Caki2 (cell line): ENCODE measurements around the gene LSG1. TPM values are rescaled to one million over a fixed set of nuclear protein-coding genes. Genes with fewer than 3 reads are reported as not detected.

Experiments used
- DNase-seq: peaks from one replicate; pipeline ENCODE4 v3.0.0-alpha.2; 2015; ENCODE audit warnings: low read depth
- in situ Hi-C: cut with HindIII; loops from 2 replicates; pipeline ENCODE4 v1.10.0; 2016; ENCODE audit warnings: low sequenced_read_pairs, low pct_unique_long_range_greater_than_20kb, mixed read lengths
- total RNA-seq: library from RNA; depleted of rRNA; stranded (reverse); fragments of >200 nt; shearing (Covaris generic); gene quantifications from 2 replicates; pipeline ENCODE4 v1.2.3, GENCODE V29; 2014; ENCODE audit warnings: low replicate concordance

The LSG1 gene
- total RNA-seq, 1 experiment from 2014 or later: 39.6 TPM

GRCh38 chr3:194671511-194671899 is 486 bp downstream of the LSG1 start:
- in situ Hi-C loops: no loop called here
- DNase-seq: peak; percentile 55

DNA sequence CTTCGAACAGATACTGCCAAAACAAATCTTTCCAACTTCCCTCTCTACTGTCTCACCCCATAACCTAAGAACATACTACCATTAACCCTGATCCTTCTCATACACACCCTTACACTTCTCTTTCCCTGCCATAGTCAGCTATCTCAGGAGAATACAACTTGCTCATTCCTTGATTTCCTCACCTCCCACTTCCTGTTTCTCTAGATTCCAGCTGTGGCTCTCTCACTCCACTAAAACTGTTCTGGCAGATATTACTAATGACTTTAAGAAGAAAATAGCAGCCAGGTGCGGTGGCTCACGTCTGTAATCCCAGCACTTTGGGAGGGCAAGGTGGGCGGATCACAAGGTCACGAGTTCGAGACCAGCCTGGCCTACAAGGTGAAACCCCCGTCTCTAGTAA is 4.6 kb downstream of the LSG1 start:
- in situ Hi-C loops: no loop called here
- DNase-seq: no peak

GRCh38 chr3:194664857-194665256 is 7.1 kb downstream of the LSG1 start:
- in situ Hi-C loops: no loop called here
- no peak for DNase-seq

DNA sequence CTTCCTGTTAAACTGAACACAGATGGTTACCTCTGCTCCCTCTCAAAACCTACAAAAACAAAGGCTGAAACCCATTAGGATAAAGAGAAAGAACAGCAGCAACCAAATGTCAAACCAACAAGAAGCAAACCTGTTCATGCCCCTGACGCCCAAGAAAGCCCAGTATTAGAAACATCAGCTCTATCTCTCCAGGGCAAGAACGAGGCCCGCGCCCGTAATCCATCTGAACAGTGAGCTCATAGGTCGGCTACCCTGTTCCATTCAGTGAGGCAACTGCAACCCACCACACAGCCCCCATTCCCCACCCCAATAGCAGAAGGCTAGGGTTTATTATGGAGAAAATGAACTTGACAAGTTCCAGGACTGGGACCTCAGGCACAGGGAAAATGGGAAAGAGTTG is 10.0 kb downstream of the LSG1 start:
- in situ Hi-C loops: no loop called here
- no peak for DNase-seq

- in situ Hi-C loops: no loop called here
- no peak for DNase-seq
These were observed 10.6 kb downstream of the LSG1 start for GRCh38 chr3:194661374-194661773.

GRCh38 chr3:194659778-194660177 is 12.2 kb downstream of the LSG1 start:
- in situ Hi-C loops: no loop called here
- no peak for DNase-seq

- in situ Hi-C loops: no loop called here
These were observed 13.3 kb downstream of the LSG1 start for GRCh38 chr3:194658477-194659242.

DNA sequence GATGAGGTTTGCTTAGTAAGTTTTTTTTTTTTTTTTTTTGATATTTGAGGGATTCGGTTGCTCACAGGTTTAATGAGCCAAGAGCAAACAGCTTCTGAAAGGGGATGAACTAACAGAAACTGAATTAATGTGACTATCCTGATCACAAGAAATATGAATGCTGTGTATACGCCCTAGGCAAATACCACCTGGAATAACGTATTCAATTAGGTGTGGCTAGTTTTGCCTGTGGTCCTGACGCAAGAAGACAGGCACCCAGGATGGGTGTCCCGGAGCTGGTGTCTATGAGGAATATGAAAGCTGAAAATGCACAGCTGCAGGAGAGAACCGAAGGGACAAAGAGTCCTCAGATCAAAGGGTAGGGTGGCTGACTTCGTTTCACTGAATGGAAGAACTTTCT is 14.6 kb downstream of the LSG1 start:
- in situ Hi-C loops: no loop called here
- no peak for DNase-seq

More at GRCh38 chr3:194658477-194659242, 13.3 kb downstream of the LSG1 start:
- DNase-seq: no peak

DNA sequence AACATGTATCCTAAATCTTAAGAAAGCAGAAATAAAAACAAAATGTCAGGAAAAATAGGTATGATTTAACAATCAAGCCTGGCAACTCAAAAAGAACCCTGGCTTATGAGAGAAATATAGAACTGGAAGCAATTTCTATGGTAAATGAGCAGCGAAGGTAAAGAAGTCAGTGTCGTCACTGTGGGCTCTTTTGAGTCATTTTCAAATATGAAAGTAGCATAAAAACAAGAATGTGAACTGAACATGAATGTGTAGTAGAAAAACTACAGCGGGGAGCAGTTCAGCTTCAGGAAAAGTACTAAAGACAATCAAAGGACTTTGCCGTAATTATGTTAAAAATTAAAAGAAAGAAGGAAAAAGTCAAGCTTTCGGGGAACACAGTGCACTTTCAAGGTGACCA is 17.5 kb downstream of the LSG1 start:
- DNase-seq: no peak
- in situ Hi-C loops: no loop called here

DNA sequence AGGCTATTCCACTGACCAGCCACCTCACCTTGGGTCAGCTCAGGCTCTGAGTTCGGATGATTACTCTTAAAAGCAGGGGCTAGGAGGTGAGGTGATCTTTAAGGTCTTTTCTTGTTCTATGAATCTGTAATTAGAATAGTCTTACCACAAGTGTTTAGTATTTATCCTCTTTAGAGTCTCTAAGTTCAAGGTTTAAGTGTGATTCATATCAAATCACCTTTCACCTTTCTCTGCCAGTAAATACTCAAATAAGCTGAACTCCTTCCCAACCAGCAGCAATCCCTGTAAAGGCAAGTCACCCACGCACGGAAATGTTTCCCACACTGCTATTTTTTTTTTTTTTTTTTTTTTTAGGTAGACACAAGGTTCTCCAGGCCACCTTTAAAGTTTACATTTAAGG is 24.2 kb downstream of the LSG1 start:
- in situ Hi-C loops: no loop called here
- no peak for DNase-seq

- DNase-seq: no peak
- in situ Hi-C loops: no loop called here
These were observed 29.2 kb downstream of the LSG1 start for GRCh38 chr3:194642769-194643168.

DNA sequence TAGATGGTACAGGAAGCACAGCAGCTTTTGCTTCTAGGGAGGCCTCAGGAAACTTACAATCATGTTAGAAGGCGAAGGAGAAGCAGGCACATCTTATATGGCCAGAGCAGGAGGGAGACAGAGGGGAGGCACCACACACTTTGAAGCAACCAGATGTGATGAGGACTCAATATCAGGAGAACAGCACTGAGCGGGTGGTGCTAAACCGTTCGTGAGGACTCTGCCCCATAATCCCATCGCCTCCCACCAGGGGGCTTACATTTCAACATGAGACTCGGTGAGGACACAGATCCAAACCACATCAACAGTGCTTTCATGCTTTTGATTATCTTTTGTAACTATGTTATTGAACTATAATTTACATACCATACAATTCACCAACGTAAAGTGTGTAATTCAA is 31.2 kb downstream of the LSG1 start:
- no peak for DNase-seq
- in situ Hi-C loops: no loop called here

- in situ Hi-C loops: no loop called here
- DNase-seq: no peak
These were observed 32.9 kb downstream of the LSG1 start for GRCh38 chr3:194638991-194639605.

DNA sequence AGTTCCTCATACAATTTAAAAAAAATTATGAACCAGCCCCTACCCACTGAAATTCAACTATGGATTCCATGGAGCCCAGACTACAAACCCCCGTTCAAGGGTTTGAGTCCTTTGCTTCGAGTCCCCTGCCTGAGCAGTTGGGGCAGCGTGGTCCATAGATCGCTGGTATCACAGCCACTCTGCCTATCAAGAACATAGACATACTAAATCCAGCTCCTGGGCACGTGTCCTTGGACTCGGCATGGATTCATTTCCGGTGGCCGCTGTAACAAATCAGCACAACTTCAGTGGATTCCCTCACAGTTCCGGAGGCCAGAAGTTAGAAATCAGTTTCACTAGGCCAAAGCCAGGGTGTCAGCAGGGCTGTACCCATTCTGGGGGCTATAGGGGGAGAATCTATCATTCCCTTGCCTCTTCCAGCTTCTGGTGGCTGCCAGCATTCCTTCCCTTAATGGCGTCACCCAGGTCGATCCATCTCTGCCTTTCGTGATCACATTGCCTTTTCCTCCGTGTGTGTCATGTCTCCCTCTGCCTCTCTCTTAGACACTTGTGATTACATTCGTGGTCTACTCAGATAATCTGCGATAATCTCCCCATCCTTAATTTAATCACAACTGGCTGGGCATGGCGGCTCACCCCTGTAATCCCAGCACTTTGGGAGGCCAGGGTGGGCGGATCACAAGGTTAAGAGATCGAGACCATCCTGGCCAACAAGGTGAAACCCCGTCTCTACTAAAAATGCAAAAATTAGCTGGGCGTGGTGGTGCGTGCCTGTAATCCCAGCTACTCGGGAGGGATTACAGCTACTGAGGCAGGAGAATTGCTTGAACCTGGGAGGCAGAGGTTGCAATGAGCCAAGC is 34.2 kb downstream of the LSG1 start:
- in situ Hi-C loops: no loop called here
- no peak for DNase-seq

- in situ Hi-C loops: no loop called here
- no peak for DNase-seq
These were observed 34.9 kb downstream of the LSG1 start for GRCh38 chr3:194637066-194637465.

DNA sequence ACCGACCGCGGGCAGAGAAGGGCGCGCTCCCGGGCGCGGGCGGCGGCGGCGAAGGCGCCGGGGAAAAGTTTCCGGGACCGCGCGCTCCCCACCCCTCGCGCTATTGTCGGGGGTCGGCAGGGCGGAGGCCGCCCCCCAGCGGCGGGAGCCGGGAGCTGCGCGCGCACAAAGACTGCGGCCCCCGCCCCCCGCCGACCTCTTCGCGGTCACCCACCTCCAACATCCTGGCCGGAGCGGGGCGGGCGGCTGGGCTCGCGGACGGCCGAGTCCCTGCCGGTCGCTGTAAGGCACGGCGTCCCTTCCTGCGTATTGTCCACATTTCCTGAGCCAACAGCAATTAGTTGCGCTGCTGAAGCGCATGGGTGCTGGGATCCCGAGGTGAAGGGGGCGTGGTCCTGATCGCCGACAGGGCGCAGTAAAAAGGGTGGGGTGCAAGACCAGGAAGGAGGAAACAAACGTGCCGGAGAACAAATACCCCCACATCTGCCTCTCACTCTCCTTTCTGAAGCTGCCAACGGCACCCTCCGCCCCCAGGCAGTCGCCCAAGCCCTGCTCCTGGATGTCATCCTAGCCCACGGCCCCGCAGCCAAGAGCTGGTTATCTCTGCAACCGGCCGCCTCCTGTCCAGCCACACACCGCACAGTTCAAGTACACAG is 38.5 kb downstream of the LSG1 start, which contains the start of gene TMEM44:
Gene TMEM44 (minus strand): TSS at position 71 of the 656 bp plus-strand sequence. CDS start 204 bp downstream, outside the sequence.
- peak; percentile 96 for DNase-seq
- in situ Hi-C loops: no loop called here

DNA sequence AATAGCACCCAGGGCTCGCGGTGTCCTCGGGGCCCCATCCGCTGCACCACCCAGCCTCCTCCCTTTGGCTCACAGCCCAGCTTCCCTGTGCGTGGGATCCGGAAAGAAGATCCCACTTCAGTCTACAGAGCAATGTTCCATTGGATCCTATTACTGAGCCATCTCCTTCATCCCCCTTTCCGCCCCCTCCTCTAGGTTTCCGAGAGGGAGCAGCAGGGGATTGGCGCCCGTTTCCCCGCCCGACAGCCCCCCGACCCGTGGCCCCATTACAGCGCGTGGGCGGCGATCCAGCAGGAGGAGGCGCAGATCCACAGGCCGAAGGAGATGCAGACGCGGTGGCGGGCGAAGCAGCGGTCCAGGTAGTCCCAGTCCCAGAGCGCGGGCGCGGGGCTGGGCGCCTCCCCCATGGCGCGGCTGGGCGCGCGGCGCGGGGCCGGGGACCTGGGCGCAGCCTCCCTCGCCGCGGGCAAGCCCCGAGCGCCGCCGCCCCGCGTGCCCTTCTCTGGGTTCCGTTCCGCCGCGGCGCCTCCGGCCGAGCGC is 39.1 kb downstream of the LSG1 start:
- in situ Hi-C loops: no loop called here
- peak; percentile 28 for DNase-seq

GRCh38 chr3:194632226-194632808 is 39.7 kb downstream of the LSG1 start:
- in situ Hi-C loops: no loop called here
- DNase-seq: peak; percentile 16
